Measurements from ENCODE around the gene KLRD1.

DNA sequence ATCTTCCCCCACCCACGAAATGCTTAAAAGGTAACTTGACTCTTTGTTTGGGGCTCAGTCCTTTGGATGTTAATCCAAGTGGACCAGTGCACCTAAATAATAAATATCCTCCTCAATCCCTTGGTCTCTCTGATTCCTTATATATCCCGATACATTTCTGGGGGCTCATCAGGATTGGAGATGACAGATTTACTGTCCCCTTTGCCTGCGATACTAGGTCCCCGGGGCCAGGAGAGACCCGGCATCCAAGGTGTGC, 55.9 kb downstream of the KLRD1 start:
- TF ChIP-seq, protein P1, sequence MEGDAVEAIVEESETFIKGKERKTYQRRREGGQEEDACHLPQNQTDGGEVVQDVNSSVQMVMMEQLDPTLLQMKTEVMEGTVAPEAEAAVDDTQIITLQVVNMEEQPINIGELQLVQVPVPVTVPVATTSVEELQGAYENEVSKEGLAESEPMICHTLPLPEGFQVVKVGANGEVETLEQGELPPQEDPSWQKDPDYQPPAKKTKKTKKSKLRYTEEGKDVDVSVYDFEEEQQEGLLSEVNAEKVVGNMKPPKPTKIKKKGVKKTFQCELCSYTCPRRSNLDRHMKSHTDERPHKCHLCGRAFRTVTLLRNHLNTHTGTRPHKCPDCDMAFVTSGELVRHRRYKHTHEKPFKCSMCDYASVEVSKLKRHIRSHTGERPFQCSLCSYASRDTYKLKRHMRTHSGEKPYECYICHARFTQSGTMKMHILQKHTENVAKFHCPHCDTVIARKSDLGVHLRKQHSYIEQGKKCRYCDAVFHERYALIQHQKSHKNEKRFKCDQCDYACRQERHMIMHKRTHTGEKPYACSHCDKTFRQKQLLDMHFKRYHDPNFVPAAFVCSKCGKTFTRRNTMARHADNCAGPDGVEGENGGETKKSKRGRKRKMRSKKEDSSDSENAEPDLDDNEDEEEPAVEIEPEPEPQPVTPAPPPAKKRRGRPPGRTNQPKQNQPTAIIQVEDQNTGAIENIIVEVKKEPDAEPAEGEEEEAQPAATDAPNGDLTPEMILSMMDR (IDR thresholded peaks at IDR 0.05; ENCODE audit: poor library complexity) = no peak
- TF ChIP-seq EZH2 (IDR thresholded peaks at IDR 0.05; ENCODE audit: borderline replicate concordance) (no peak), EZH2phosphoT487 (IDR thresholded peaks at IDR 0.05; ENCODE audit: low read depth, severe bottlenecking, unreplicated experiment) (no peak)
